ENCODE results near the gene CHAC2.

- TF ChIP-seq, protein P1, sequence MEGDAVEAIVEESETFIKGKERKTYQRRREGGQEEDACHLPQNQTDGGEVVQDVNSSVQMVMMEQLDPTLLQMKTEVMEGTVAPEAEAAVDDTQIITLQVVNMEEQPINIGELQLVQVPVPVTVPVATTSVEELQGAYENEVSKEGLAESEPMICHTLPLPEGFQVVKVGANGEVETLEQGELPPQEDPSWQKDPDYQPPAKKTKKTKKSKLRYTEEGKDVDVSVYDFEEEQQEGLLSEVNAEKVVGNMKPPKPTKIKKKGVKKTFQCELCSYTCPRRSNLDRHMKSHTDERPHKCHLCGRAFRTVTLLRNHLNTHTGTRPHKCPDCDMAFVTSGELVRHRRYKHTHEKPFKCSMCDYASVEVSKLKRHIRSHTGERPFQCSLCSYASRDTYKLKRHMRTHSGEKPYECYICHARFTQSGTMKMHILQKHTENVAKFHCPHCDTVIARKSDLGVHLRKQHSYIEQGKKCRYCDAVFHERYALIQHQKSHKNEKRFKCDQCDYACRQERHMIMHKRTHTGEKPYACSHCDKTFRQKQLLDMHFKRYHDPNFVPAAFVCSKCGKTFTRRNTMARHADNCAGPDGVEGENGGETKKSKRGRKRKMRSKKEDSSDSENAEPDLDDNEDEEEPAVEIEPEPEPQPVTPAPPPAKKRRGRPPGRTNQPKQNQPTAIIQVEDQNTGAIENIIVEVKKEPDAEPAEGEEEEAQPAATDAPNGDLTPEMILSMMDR (IDR thresholded peaks at IDR 0.05) = no peak
- TF ChIP-seq EZH2phosphoT487 (IDR thresholded peaks at IDR 0.05) (no peak), EZH2 (IDR thresholded peaks at IDR 0.05) (peak; percentile 40)
Measured at GRCh38 chr2:53786705-53787613, 19.4 kb downstream of the CHAC2 start, which contains the start of the genes ASB3 and ERLEC1.

All from neural progenitor cell (in vitro differentiated cells).